ENCODE measurements around the gene KRTAP10-12. TPM values are rescaled to one million over a fixed set of nuclear protein-coding genes. Genes with fewer than 3 reads are reported as not detected.

KRTAP10-12 gene
- total and polyA plus RNA-seq, 2 of the 13 experiments (the other 11 are each of a cell fraction or from before 2014, with no cell fraction given), result not detected

DNA sequence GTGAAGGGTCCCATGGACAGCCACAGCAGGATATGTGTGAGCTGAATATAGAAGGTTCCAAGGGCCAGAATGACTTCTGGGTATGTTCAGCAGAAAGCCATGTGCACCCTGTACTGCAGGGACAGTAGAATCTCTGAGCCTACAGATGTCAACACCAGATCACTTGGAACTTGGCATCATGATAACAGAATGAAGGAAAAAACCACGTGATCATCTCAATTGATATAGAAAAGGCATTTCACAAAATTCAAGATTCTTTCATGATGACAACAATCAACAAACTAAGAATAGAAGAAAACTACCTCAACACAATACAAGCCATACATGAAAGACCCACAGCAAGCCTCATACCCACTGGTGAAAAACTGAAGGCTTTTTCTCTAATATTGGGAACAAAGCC lies 29.4 kb upstream of the KRTAP10-12 start:
- WGBS (ENCODE audit: low lambda C conversion rate), result 0% methylated on average over 1 of the region's 1 CpG
- intact Hi-C loops (cut with micrococcal nuclease; ENCODE audit: unreplicated experiment), result no loop called here

DNA sequence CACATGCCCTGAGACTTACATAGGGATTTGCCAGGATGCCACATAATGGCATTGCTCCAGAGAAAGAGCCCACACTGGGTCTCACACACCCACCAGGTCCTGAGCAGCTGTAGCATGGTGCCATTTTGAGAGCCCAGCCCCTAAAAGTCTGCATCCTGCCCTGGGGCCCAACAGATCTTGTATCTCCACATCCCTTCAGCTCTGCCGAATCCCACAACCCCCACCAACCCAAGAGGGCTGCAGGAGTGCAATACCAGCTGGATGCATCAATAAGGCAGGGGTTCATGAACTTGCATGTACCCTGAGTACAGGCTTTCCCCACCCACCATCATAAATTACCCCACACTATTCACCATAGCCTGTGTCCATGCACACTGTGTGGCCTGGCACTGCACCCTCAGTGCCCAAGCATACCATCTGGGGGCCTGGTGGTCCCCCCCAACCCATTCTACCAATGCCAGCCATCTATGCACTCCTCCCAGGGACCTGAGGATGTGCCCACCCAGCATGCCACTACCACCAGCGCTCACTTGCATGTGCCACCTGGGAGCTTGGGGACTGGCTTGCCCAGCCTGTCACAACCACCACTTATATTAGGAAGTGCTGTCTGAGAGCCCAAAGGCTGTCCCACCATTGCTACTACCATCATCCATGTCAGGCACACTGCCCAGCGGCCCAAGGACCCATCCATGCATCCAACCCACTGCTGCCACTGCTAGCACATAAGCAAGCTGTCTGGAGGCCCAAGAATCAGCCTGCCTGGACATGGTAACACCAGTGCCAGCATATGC lies 26.1 kb upstream of the KRTAP10-12 start:
- in situ Hi-C loops (cut with HindIII; ENCODE audit: extremely low pct_ligation_motif_present, low pct_unique_long_range_greater_than_20kb), result no loop called here
- Histone ChIP-seq H3K36me3 (replicated peaks in 1 of 2; ENCODE audit: control insufficient read depth in 1 of 2, insufficient read depth in 2 of 2, low read length in 2 of 2) (no peaks in the 10 kb centered on the region), H3K4me3 (replicated peaks in 1 of 3; ENCODE audit: insufficient read depth in 1 of 3, low read depth in 2 of 3, low read length in 3 of 3) (no peak overlapping the region), H2AFZ (ENCODE audit: low read length) (no peak overlapping the region), H3K9me3 (ENCODE audit: low read length) (peaks cover 7% of the 10 kb centered on the region), H4K20me1 (ENCODE audit: insufficient read depth, low read length) (no peaks in the 10 kb centered on the region), H3K4me1 (ENCODE audit: insufficient read depth, low read length) (no peaks in the 10 kb centered on the region), H3K27ac (ENCODE audit: extremely low read length, insufficient read depth, low read length) (no peak overlapping the region), H3K27me3 (ENCODE audit: control insufficient read depth in 1 of 2, insufficient read depth in 2 of 2, low read length in 2 of 2) (peaks cover 0 to 3% of the 10 kb centered on the region in 2 experiments; a peak in 1 of 5 replicates), H3K79me2 (ENCODE audit: insufficient read depth, low read length) (no peaks in the 10 kb centered on the region), H3K9ac (ENCODE audit: insufficient read depth, low read depth, low read length) (no peak overlapping the region), H3K4me2 (ENCODE audit: low read depth, low read length) (no peak overlapping the region)
- intact Hi-C loops (cut with micrococcal nuclease; ENCODE audit: unreplicated experiment), result no loop called here
- WGBS (ENCODE audit: low lambda C conversion rate), result no CpG with 5 or more reads among the region's 3 CpGs
- POLR2A ChIA-PET, result no interaction called here
- ATAC-seq, result no peak
- DNase-seq (ENCODE audit: low spot score), result no peak
- no TSS peak for BruUV-seq (replicated peaks)
- CTCF ChIA-PET (ENCODE audit: low intra/inter-chr PET ratio, low total read pairs), result no interaction called here
- no peak for FAIRE-seq
- TF ChIP-seq, protein P1, sequence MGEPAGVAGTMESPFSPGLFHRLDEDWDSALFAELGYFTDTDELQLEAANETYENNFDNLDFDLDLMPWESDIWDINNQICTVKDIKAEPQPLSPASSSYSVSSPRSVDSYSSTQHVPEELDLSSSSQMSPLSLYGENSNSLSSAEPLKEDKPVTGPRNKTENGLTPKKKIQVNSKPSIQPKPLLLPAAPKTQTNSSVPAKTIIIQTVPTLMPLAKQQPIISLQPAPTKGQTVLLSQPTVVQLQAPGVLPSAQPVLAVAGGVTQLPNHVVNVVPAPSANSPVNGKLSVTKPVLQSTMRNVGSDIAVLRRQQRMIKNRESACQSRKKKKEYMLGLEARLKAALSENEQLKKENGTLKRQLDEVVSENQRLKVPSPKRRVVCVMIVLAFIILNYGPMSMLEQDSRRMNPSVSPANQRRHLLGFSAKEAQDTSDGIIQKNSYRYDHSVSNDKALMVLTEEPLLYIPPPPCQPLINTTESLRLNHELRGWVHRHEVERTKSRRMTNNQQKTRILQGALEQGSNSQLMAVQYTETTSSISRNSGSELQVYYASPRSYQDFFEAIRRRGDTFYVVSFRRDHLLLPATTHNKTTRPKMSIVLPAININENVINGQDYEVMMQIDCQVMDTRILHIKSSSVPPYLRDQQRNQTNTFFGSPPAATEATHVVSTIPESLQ (CRISPR knock-in tag; conservative IDR thresholded peaks at IDR 0.05), result no peak
- TF ChIP-seq ZNF674 (CRISPR knock-in tag; IDR thresholded peaks at IDR 0.05; ENCODE audit: low read depth), result no peak
- TF ChIP-seq, protein P2, sequence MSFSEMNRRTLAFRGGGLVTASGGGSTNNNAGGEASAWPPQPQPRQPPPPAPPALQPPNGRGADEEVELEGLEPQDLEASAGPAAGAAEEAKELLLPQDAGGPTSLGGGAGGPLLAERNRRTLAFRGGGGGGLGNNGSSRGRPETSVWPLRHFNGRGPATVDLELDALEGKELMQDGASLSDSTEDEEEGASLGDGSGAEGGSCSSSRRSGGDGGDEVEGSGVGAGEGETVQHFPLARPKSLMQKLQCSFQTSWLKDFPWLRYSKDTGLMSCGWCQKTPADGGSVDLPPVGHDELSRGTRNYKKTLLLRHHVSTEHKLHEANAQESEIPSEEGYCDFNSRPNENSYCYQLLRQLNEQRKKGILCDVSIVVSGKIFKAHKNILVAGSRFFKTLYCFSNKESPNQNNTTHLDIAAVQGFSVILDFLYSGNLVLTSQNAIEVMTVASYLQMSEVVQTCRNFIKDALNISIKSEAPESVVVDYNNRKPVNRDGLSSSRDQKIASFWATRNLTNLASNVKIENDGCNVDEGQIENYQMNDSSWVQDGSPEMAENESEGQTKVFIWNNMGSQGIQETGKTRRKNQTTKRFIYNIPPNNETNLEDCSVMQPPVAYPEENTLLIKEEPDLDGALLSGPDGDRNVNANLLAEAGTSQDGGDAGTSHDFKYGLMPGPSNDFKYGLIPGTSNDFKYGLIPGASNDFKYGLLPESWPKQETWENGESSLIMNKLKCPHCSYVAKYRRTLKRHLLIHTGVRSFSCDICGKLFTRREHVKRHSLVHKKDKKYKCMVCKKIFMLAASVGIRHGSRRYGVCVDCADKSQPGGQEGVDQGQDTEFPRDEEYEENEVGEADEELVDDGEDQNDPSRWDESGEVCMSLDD (CRISPR knock-in tag; IDR thresholded peaks at IDR 0.05; ENCODE audit: borderline replicate concordance), result no peak
- no peak for TF ChIP-seq EZH2 (conservative IDR thresholded peaks at IDR 0.05; ENCODE audit: low read depth, low read length)
- TF ChIP-seq PHB2 (IDR thresholded peaks at IDR 0.05; ENCODE audit: partially characterized antibody), result no peak
- TF ChIP-seq ZNF317 (CRISPR knock-in tag; IDR thresholded peaks at IDR 0.05), result no peak
- TF ChIP-seq ZNF34 (CRISPR knock-in tag; IDR thresholded peaks at IDR 0.05; ENCODE audit: borderline replicate concordance), result no peak

More for the DNA sequence above, 29.4 kb upstream of the KRTAP10-12 start:
- no TSS peak for BruUV-seq (replicated peaks)
- DNase-seq (ENCODE audit: low spot score) (no peak), FAIRE-seq (no peak), ATAC-seq (no peak)
- Histone ChIP-seq H3K4me1 (ENCODE audit: insufficient read depth, low read length) (no peaks in the 10 kb centered on the region), H3K27ac (ENCODE audit: extremely low read length, insufficient read depth, low read length) (no peak overlapping the region), H3K36me3 (replicated peaks in 1 of 2; ENCODE audit: control insufficient read depth in 1 of 2, insufficient read depth in 2 of 2, low read length in 2 of 2) (no peaks in the 10 kb centered on the region), H3K4me2 (ENCODE audit: low read depth, low read length) (no peak overlapping the region), H3K9ac (ENCODE audit: insufficient read depth, low read depth, low read length) (no peak overlapping the region), H3K27me3 (ENCODE audit: control insufficient read depth in 1 of 2, insufficient read depth in 2 of 2, low read length in 2 of 2) (no peaks in the 10 kb centered on the region; a peak in 1 of 5 replicates), H2AFZ (ENCODE audit: low read length) (no peak overlapping the region), H4K20me1 (ENCODE audit: insufficient read depth, low read length) (no peaks in the 10 kb centered on the region), H3K9me3 (ENCODE audit: low read length) (peaks cover 7% of the 10 kb centered on the region), H3K79me2 (ENCODE audit: insufficient read depth, low read length) (no peaks in the 10 kb centered on the region), H3K4me3 (replicated peaks in 1 of 3; ENCODE audit: insufficient read depth in 1 of 3, low read depth in 2 of 3, low read length in 3 of 3) (no peak overlapping the region)
- ChIA-PET CTCF (ENCODE audit: low intra/inter-chr PET ratio, low total read pairs) (no interaction called here), POLR2A (no interaction called here)
- TF ChIP-seq RAD51 (IDR thresholded peaks at IDR 0.05; ENCODE audit: borderline replicate concordance), result peak; percentile 51; the same call in 1 of the 2 replicates
- TF ChIP-seq, protein P3, sequence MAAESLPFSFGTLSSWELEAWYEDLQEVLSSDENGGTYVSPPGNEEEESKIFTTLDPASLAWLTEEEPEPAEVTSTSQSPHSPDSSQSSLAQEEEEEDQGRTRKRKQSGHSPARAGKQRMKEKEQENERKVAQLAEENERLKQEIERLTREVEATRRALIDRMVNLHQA (CRISPR knock-in tag; IDR thresholded peaks at IDR 0.05), result no peak
- in situ Hi-C loops (cut with HindIII; ENCODE audit: extremely low pct_ligation_motif_present, low pct_unique_long_range_greater_than_20kb), result no loop called here
